Fibroblast of lung (primary cell): ENCODE data around the gene EXOSC7.
"Not testable (repeated sequence)": the region's sequence is repeated elsewhere in the genome, so short reads cannot be mapped to it uniquely, and the experiment has no call there.

Experiments used
- EZH2 ChIP-seq: IDR thresholded peaks from 2 replicates; pipeline ENCODE4 v1.5.1; 2012; ENCODE audit warnings: low read length, control low read depth, mild to moderate bottlenecking; ENCODE audit errors: missing control alignments
- TF ChIP-seq, protein P1 (sequence below), 2 donors: IDR thresholded peaks in 1 of 2; conservative IDR thresholded peaks in 1 of 2; 1 replicate in 1 of 2; 2 replicates in 1 of 2; pipeline ENCODE4 v1.5.1; 2011 to 2012; ENCODE audit warnings: low read length in 2 of 2, control low read depth in 1 of 2, inconsistent platforms in 1 of 2, low read depth in 1 of 2, mild to moderate bottlenecking in 1 of 2

DNA sequence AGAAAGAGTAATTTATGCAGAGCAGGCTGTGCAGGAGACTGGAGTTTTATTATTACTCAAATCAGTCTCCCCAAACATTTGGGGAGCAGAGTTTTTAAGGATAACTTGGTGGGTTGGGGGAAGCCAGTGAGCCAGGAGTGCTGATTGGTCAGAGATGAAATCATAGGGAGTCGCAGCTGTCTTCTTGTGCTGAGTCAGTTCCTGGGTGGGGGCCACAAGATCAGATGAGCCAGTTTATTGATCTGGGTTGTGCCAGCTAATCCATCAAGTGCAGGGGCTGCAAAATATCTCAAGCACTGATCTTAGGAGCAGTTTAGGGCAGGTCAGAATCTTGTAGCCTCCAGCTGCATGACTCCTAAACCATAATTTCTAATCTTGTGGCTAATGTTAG lies 77.8 kb downstream of the EXOSC7 start:
- TF ChIP-seq, protein P1, sequence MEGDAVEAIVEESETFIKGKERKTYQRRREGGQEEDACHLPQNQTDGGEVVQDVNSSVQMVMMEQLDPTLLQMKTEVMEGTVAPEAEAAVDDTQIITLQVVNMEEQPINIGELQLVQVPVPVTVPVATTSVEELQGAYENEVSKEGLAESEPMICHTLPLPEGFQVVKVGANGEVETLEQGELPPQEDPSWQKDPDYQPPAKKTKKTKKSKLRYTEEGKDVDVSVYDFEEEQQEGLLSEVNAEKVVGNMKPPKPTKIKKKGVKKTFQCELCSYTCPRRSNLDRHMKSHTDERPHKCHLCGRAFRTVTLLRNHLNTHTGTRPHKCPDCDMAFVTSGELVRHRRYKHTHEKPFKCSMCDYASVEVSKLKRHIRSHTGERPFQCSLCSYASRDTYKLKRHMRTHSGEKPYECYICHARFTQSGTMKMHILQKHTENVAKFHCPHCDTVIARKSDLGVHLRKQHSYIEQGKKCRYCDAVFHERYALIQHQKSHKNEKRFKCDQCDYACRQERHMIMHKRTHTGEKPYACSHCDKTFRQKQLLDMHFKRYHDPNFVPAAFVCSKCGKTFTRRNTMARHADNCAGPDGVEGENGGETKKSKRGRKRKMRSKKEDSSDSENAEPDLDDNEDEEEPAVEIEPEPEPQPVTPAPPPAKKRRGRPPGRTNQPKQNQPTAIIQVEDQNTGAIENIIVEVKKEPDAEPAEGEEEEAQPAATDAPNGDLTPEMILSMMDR (conservative IDR thresholded peaks at IDR 0.05 in 1 of 2, IDR thresholded peaks at IDR 0.05 in 1 of 2; ENCODE audit: low read depth in 1 of 2, low read length in 2 of 2), result not testable (repeated sequence)
- not testable (repeated sequence) for TF ChIP-seq EZH2
